HL-60 (cell line): ENCODE results near the gene KRT81.

Experiments used
- CTCF ChIP-seq: IDR thresholded peaks from one replicate; pipeline ENCODE4 v1.5.1; 2011; ENCODE audit warnings: low read length, control low read depth, inconsistent platforms; ENCODE audit not compliant: insufficient read depth
- GABPA ChIP-seq: IDR thresholded peaks from 2 replicates; pipeline ENCODE4 v1.6.1; 2012; ENCODE audit warnings: low read depth
- POLR2AphosphoS5 ChIP-seq: IDR thresholded peaks from 2 replicates; pipeline ENCODE4 v1.6.1; 2012; ENCODE audit warnings: low read depth
- REST ChIP-seq: IDR thresholded peaks from 2 replicates; pipeline ENCODE4 v1.6.1; 2012; ENCODE audit warnings: low read depth; ENCODE audit not compliant: insufficient replicate concordance
- SPI1 ChIP-seq: IDR thresholded peaks from 2 replicates; pipeline ENCODE4 v1.6.1; 2012; ENCODE audit warnings: low read depth, mild to moderate bottlenecking, borderline replicate concordance

- TF ChIP-seq POLR2AphosphoS5 (no peak), CTCF (no peak), REST (no peak), GABPA (no peak), SPI1 (no peak)
These were observed 45.3 kb downstream of the KRT81 start for GRCh38 chr12:52245962-52246569.
